ENCODE results near the gene GGT6. TPM values are rescaled to one million over a fixed set of nuclear protein-coding genes. Genes with fewer than 3 reads are reported as not detected.

Gene GGT6
- total RNA-seq, 1 experiment from 2014 or later, result 3.7 TPM

GRCh38 chr17:4511199-4511932 is 49.0 kb downstream of the GGT6 start:
- H3K79me2 ChIP-seq (ENCODE audit: low read depth), result peaks cover 87% of the 10 kb centered on the region
- no TSS peak for BruUV-seq (replicated peaks)
- peaks cover 66% of the 10 kb centered on the region for H3K4me1 ChIP-seq (replicated peaks; ENCODE audit: insufficient read depth)
- ChIA-PET POLR2A (ENCODE audit: unreplicated experiment) (interaction anchor here (0.6 kb wide), 1 partner anchor 104 kb away, joined by 8 read pairs; no protein-coding TSS in a partner anchor), CTCF (no interaction called here)
- peaks cover 74% of the 10 kb centered on the region for H3F3A ChIP-seq (ENCODE audit: insufficient read depth, low read depth)
- intact Hi-C loops (cut with micrococcal nuclease; ENCODE audit: unreplicated experiment), result no loop called here
- H2AFZ ChIP-seq, result no peak overlapping the region
- DNase-seq, result no peak
- peaks cover 10% of the 10 kb centered on the region; the same call in 1 of the 2 replicates for H3K36me3 ChIP-seq (ENCODE audit: low read depth)
- H3K27me3 ChIP-seq (ENCODE audit: insufficient read depth, low read depth), result no peaks in the 10 kb centered on the region
- H3K9me2 ChIP-seq (ENCODE audit: insufficient read depth), result no peaks in the 10 kb centered on the region
- H3K27ac ChIP-seq, result peak overlapping the region; percentile 100
- no peak overlapping the region for H3K4me3 ChIP-seq
- H4K20me1 ChIP-seq (ENCODE audit: insufficient read depth), result no peaks in the 10 kb centered on the region; the same call in none of the 2 replicates
- H3K9me3 ChIP-seq (ENCODE audit: insufficient read depth, low read depth), result no peaks in the 10 kb centered on the region
- H3K4me2 ChIP-seq, result peak overlapping the region; percentile 96
- TF ChIP-seq EZH2 (IDR thresholded peaks at IDR 0.05; ENCODE audit: low read depth) (no peak), CTCF (conservative IDR thresholded peaks at IDR 0.05) (no peak)

GRCh38 chr17:4510618-4510941 is 49.8 kb downstream of the GGT6 start:
- H3K36me3 ChIP-seq (ENCODE audit: low read depth), result peaks cover 10% of the 10 kb centered on the region; the same call in 1 of the 2 replicates
- H3K9me3 ChIP-seq (ENCODE audit: insufficient read depth, low read depth), result no peaks in the 10 kb centered on the region
- ChIA-PET CTCF (no interaction called here), POLR2A (ENCODE audit: unreplicated experiment) (interaction anchor here (0.6 kb wide), 1 partner anchor 105 kb away, joined by 8 read pairs; no protein-coding TSS in a partner anchor)
- H3K4me2 ChIP-seq, result 0 out of 2 replicates have a peak overlapping the region, but pooled peaks have one; percentile 96
- DNase-seq, result no peak
- H3K4me1 ChIP-seq (replicated peaks; ENCODE audit: insufficient read depth), result peaks cover 66% of the 10 kb centered on the region
- no TSS peak for BruUV-seq (replicated peaks)
- no peak overlapping the region for H2AFZ ChIP-seq
- no peak overlapping the region for H3K4me3 ChIP-seq
- TF ChIP-seq EZH2 (IDR thresholded peaks at IDR 0.05; ENCODE audit: low read depth), result no peak
- no peak for TF ChIP-seq CTCF (conservative IDR thresholded peaks at IDR 0.05)
- H3K79me2 ChIP-seq (ENCODE audit: low read depth), result peaks cover 87% of the 10 kb centered on the region
- intact Hi-C loops (cut with micrococcal nuclease; ENCODE audit: unreplicated experiment), result no loop called here
- peak overlapping the region; percentile 100; the same call in 1 of the 2 replicates for H3K27ac ChIP-seq
- peaks cover 73% of the 10 kb centered on the region for H3F3A ChIP-seq (ENCODE audit: insufficient read depth, low read depth)
- H3K27me3 ChIP-seq (ENCODE audit: insufficient read depth, low read depth), result no peaks in the 10 kb centered on the region
- H3K9me2 ChIP-seq (ENCODE audit: insufficient read depth), result no peaks in the 10 kb centered on the region
- no peaks in the 10 kb centered on the region; the same call in none of the 2 replicates for H4K20me1 ChIP-seq (ENCODE audit: insufficient read depth)

GRCh38 chr17:4509923-4510617 is 50.3 kb downstream of the GGT6 start:
- Histone ChIP-seq H3K4me3 (no peak overlapping the region), H2AFZ (no peak overlapping the region), H3K27ac (no peak overlapping the region), H3F3A (ENCODE audit: insufficient read depth, low read depth) (peaks cover 71% of the 10 kb centered on the region), H3K4me2 (no peak overlapping the region), H3K9me3 (ENCODE audit: insufficient read depth, low read depth) (no peaks in the 10 kb centered on the region), H3K27me3 (ENCODE audit: insufficient read depth, low read depth) (no peaks in the 10 kb centered on the region), H4K20me1 (ENCODE audit: insufficient read depth) (no peaks in the 10 kb centered on the region; the same call in none of the 2 replicates), H3K36me3 (ENCODE audit: low read depth) (peaks cover 10% of the 10 kb centered on the region; the same call in 1 of the 2 replicates), H3K9me2 (ENCODE audit: insufficient read depth) (no peaks in the 10 kb centered on the region), H3K4me1 (replicated peaks; ENCODE audit: insufficient read depth) (peaks cover 66% of the 10 kb centered on the region), H3K79me2 (ENCODE audit: low read depth) (peaks cover 87% of the 10 kb centered on the region)
- no TSS peak for BruUV-seq (replicated peaks)
- TF ChIP-seq CTCF (conservative IDR thresholded peaks at IDR 0.05) (no peak), EZH2 (IDR thresholded peaks at IDR 0.05; ENCODE audit: low read depth) (no peak)
- ChIA-PET POLR2A (ENCODE audit: unreplicated experiment) (interaction anchor here (0.6 kb wide), 1 partner anchor 60 kb away, joined by 9 read pairs; no protein-coding TSS in a partner anchor), CTCF (interaction anchor here (0.5 to 1.2 kb wide), 2 partner anchors 13 to 89 kb away, joined by 3 to 7 read pairs; no protein-coding TSS in a partner anchor)
- intact Hi-C loops (cut with micrococcal nuclease; ENCODE audit: unreplicated experiment), result no loop called here
- DNase-seq, result no peak
